DND-41 (cell line): ENCODE results near the gene SEC24C.
"Not testable (repeated sequence)": the region's sequence is repeated elsewhere in the genome, so short reads cannot be mapped to it uniquely, and the experiment has no call there.

Experiments used
- ATAC-seq: fragments of 200-7000 bp; cut with Tn5 transposase; 3 replicates; pipeline ENCODE4 v1.9.1; 2021; ENCODE audit warnings: low read depth; ENCODE audit not compliant: insufficient read depth
- DNase-seq: peaks from one replicate; pipeline ENCODE4 v3.0.0-alpha.2; 2020
- H2AFZ ChIP-seq: 2 replicates; pipeline ENCODE4 v1.6.0; 2012; ENCODE audit warnings: low read depth, low read length
- H3K27ac ChIP-seq: 2 replicates; pipeline ENCODE4 v1.5.1; 2012; ENCODE audit warnings: low read length, inconsistent platforms
- H3K27me3 ChIP-seq: fragments of 200-600 bp; sonication (generic); 2 replicates; pipeline ENCODE4 v1.6.0; 2012; ENCODE audit warnings: low read length, mild to moderate bottlenecking, inconsistent platforms; ENCODE audit not compliant: insufficient read depth, poor library complexity
- H3K36me3 ChIP-seq: 2 replicates; pipeline ENCODE4 v1.5.1; 2012; ENCODE audit warnings: low read length, inconsistent platforms; ENCODE audit not compliant: insufficient read depth
- H3K4me1 ChIP-seq: 2 replicates; pipeline ENCODE4 v1.5.1; 2012; ENCODE audit warnings: mild to moderate bottlenecking, low read length; ENCODE audit not compliant: insufficient read depth
- H3K4me2 ChIP-seq: 2 replicates; pipeline ENCODE4 v1.6.0; 2012; ENCODE audit warnings: mild to moderate bottlenecking, moderate library complexity, low read length, inconsistent platforms; ENCODE audit not compliant: insufficient read depth
- H3K4me3 ChIP-seq, 2 experiments: fragments of 200-600 bp in 1 of 2; shearing (Covaris generic) in 1 of 2; 2 replicates each; pipeline ENCODE4 v1.5.1; 2012 to 2016; ENCODE audit warnings: inconsistent platforms in 2 of 2, low read length in 2 of 2, mild to moderate bottlenecking in 2 of 2, low read depth in 1 of 2, moderate library complexity in 1 of 2
- H3K79me2 ChIP-seq: 2 replicates; pipeline ENCODE4 v1.6.0; 2012; ENCODE audit warnings: low read length, inconsistent platforms; ENCODE audit not compliant: insufficient read depth
- H3K9ac ChIP-seq: 2 replicates; pipeline ENCODE4 v1.6.0; 2012; ENCODE audit warnings: low read depth, mild to moderate bottlenecking, inconsistent platforms, low read length, moderate library complexity
- H3K9me3 ChIP-seq: 2 replicates; pipeline ENCODE4 v1.5.1; 2012; ENCODE audit warnings: low read length, moderate library complexity, mild to moderate bottlenecking, inconsistent platforms; ENCODE audit not compliant: insufficient read depth, severe bottlenecking
- H4K20me1 ChIP-seq: 2 replicates; pipeline ENCODE4 v1.6.0; 2012; ENCODE audit warnings: low read length; ENCODE audit not compliant: insufficient read depth
- EZH2 ChIP-seq: IDR thresholded peaks from 3 replicates; pipeline ENCODE4 v1.6.1; 2012; ENCODE audit warnings: borderline replicate concordance, low read depth, mild to moderate bottlenecking, moderate library complexity, low read length, inconsistent platforms; ENCODE audit not compliant: severe bottlenecking
- TF ChIP-seq, protein P1 (sequence below): IDR thresholded peaks from 2 replicates; pipeline ENCODE4 v1.5.1; 2012; ENCODE audit warnings: borderline replicate concordance, low read length, moderate library complexity, mild to moderate bottlenecking; ENCODE audit not compliant: poor library complexity, severe bottlenecking; ENCODE audit errors: extremely low read depth

SEC24C gene

DNA sequence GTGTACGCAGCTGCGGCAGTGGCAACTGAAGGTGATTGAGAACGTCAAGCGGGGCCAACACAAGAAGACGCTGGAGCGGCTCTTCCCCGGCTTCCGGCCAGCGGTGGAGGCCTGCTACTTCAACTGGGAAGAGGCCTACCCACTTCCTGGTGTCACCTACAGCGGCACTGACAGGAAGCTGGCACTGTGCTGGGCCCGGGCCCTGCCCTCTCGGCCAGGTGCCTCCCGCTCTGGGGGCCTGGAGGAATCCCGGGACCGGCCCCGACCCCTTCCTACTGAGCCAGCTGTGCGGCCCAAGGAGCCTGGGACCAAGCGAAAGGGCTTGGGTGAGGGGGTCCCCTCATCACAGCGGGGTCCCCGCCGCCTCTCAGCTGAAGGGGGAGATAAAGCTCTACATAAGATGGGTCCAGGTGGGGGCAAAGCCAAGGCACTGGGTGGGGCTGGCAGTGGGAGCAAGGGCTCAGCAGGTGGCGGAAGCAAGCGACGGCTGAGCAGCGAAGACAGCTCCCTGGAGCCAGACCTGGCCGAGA lies 47.8 kb downstream of the SEC24C start:
- Histone ChIP-seq H3K4me1 (peaks cover 6% of the 10 kb centered on the region), H3K27me3 (no peaks in the 10 kb centered on the region), H3K9ac (no peak overlapping the region), H3K27ac (no peak overlapping the region), H3K36me3 (peaks cover 76% of the 10 kb centered on the region), H2AFZ (no peak overlapping the region), H3K4me2 (no peak overlapping the region), H3K79me2 (peaks cover 15% of the 10 kb centered on the region), H3K4me3 (no peak overlapping the region), H4K20me1 (peaks cover 21% of the 10 kb centered on the region), H3K9me3 (no peaks in the 10 kb centered on the region)
- TF ChIP-seq, protein P1, sequence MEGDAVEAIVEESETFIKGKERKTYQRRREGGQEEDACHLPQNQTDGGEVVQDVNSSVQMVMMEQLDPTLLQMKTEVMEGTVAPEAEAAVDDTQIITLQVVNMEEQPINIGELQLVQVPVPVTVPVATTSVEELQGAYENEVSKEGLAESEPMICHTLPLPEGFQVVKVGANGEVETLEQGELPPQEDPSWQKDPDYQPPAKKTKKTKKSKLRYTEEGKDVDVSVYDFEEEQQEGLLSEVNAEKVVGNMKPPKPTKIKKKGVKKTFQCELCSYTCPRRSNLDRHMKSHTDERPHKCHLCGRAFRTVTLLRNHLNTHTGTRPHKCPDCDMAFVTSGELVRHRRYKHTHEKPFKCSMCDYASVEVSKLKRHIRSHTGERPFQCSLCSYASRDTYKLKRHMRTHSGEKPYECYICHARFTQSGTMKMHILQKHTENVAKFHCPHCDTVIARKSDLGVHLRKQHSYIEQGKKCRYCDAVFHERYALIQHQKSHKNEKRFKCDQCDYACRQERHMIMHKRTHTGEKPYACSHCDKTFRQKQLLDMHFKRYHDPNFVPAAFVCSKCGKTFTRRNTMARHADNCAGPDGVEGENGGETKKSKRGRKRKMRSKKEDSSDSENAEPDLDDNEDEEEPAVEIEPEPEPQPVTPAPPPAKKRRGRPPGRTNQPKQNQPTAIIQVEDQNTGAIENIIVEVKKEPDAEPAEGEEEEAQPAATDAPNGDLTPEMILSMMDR = no peak
- no peak for TF ChIP-seq EZH2
- DNase-seq (no peak), ATAC-seq (no peak)

DNA sequence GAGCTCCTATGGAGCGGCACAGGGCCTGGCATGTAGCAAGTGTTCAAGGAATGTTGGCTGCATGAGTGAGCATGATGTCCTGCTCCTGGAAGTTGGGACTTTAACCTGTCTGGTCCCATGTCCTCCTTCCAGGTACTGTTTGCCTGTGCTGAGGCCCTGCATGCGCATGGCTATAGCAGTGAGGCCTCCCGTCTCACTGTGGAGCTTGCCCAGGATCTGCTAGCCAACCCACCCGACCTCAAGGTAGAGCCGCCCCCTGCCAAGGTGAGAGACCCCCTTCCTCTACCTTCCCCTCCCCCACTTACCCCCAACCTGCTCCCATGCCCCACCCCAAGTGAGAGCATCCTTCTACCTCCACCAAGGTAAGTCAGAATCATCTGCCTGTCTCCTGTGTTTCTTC lies 49.3 kb downstream of the SEC24C start:
- H3K27ac ChIP-seq = no peak overlapping the region
- peaks cover 88% of the 10 kb centered on the region for H3K36me3 ChIP-seq
- no peaks in the 10 kb centered on the region for H3K27me3 ChIP-seq
- no peak overlapping the region for H3K9ac ChIP-seq
- peaks cover 14% of the 10 kb centered on the region for H4K20me1 ChIP-seq
- H3K4me1 ChIP-seq = no peaks in the 10 kb centered on the region
- DNase-seq (no peak), ATAC-seq (no peak)
- H3K4me3 ChIP-seq = no peak overlapping the region
- TF ChIP-seq, protein P1 = no peak
- no peak for TF ChIP-seq EZH2
- H3K79me2 ChIP-seq = peaks cover 1% of the 10 kb centered on the region; the same call in 1 of the 2 replicates
- no peak overlapping the region for H3K4me2 ChIP-seq
- no peaks in the 10 kb centered on the region for H3K9me3 ChIP-seq
- H2AFZ ChIP-seq = no peak overlapping the region

DNA sequence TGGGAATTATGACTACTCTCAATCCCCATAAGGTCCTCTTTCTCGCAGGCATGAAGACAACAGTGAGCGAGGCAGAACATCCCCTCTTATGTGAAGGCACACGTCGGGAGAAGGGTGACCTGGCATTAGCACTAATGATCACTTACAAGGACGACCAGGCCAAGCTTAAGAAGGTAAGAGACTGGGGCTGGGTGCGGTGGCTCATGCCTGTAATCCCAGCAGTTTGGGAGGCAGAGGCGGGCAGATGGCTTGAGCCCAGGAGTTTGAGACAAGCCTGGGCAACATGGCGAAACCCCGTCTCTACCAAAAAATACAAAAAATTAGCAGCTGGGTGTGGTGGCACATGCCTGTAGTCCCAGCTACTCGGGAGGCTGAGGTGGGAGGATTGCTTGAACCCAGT lies 51.3 kb downstream of the SEC24C start:
- DNase-seq, ATAC-seq, H3K4me3 ChIP-seq, H4K20me1 ChIP-seq, H3K79me2 ChIP-seq, H3K9ac ChIP-seq, H2AFZ ChIP-seq, H3K9me3 ChIP-seq, H3K4me2 ChIP-seq, H3K27me3 ChIP-seq, H3K27ac ChIP-seq, H3K4me1 ChIP-seq: not testable (repeated sequence)
- peaks cover 88% of the 10 kb centered on the region for H3K36me3 ChIP-seq

DNA sequence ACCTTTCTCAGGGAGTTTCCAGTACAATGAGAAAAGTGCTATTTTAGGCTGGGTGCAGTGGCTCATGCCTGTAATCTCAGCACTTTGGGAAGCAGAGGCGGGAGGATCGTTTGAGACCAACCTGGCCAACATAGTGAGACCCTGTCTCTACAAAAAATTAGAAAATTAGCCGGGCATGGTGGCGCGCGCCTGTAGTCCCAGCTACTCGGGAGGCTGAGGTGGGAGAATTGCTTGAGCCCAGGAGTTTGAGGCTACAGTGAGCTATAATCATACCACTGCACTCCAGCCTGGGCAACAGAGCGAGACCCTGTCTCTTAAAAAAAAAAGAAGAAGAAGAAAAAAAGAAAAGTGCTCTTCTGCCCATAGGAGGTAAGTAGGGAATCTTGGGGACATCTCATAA lies 51.9 kb downstream of the SEC24C start:
- not testable (repeated sequence) for H4K20me1 ChIP-seq, H3K4me3 ChIP-seq, H3K27ac ChIP-seq, H3K27me3 ChIP-seq, H3K4me2 ChIP-seq, H3K9me3 ChIP-seq, H3K79me2 ChIP-seq, H3K9ac ChIP-seq, H3K4me1 ChIP-seq, DNase-seq, ATAC-seq, H2AFZ ChIP-seq
- peaks cover 90% of the 10 kb centered on the region for H3K36me3 ChIP-seq
